HCT116 (cell line): ENCODE results near the gene RTTN. TPM values are rescaled to one million over a fixed set of nuclear protein-coding genes. Genes with fewer than 3 reads are reported as not detected.

ENCODE experiments used
- ATAC-seq: fragments of 200-7000 bp; cut with Tn5 transposase; 2 replicates; pipeline ENCODE4 v1.9.1; 2020; ENCODE audit warnings: mild to moderate bottlenecking, moderate library complexity
- BruUV-seq: library from RNA; stranded (reverse); fragments of 400-500 nt; replicated peaks from 2 replicates; lab custom pipeline; 2021; lab: Mats Ljungman, UMichigan
- CTCF ChIA-PET: fragments of 300-600 bp; sonication (Branson Sonifier 250); formaldehyde crosslinking; loops from one replicate; lab custom pipeline; 2021; ENCODE audit warnings: antibody characterized with exemption; lab: Charles Lee
- POLR2A ChIA-PET: fragments of 300-600, 350-600 bp; sonication (Branson Sonifier 250); formaldehyde crosslinking; loops from one replicate; lab custom pipeline; 2021; ENCODE audit warnings: antibody characterized with exemption; lab: Charles Lee
- RAD21 ChIA-PET, 2 experiments: fragments of 300-600 bp; sonication (Branson Sonifier 250); formaldehyde crosslinking; loops; one replicate each; lab custom pipeline; 2023; ENCODE audit warnings: low total read pairs in 2 of 2; ENCODE audit not compliant: uncharacterized antibody in 2 of 2, unreplicated experiment in 2 of 2, low non-redundant PET in 1 of 2; lab: Charles Lee
- DNase-seq: peaks from one replicate; pipeline ENCODE4 v3.0.0-alpha.2; 2010; ENCODE audit warnings: low read depth, low spot score
- H2AFZ ChIP-seq: fragments of 200-600 bp; shearing (Covaris generic), sonication (generic); 2 replicates; pipeline ENCODE4 v1.6.1; 2017; ENCODE audit warnings: low read depth, mixed run types, mixed read lengths, antibody characterized with exemption, low read length; ENCODE audit not compliant: poor library complexity, severe bottlenecking
- H3K27ac ChIP-seq: 2 replicates; pipeline ENCODE4 v1.5.1; 2012; ENCODE audit warnings: low read depth, low read length
- H3K27me3 ChIP-seq: fragments of 200-600 bp; sonication (generic); 2 replicates; pipeline ENCODE4 v1.6.1; 2016; ENCODE audit warnings: mixed run types, low read length, mixed read lengths; ENCODE audit not compliant: insufficient read depth
- H3K36me3 ChIP-seq, 2 experiments: fragments of 200-500 bp in 1 of 2; fragments of 200-600 bp in 1 of 2; sonication (Bioruptor generic) in 1 of 2; sonication (generic) in 1 of 2; 2 replicates each; pipeline versions ENCODE4 v1.5.1 to v1.6.1; 2014 to 2016; ENCODE audit warnings: low read length in 2 of 2, inconsistent platforms in 1 of 2, mixed read lengths in 1 of 2, mixed run types in 1 of 2; ENCODE audit not compliant: insufficient read depth in 2 of 2, control insufficient read depth in 1 of 2
- H3K4me1 ChIP-seq, 2 experiments: fragments of 200-600 bp in 1 of 2; sonication (generic) in 1 of 2; 2 replicates each; pipeline versions ENCODE4 v1.5.1 to v1.6.1; 2012 to 2017; ENCODE audit warnings: low read length in 2 of 2, inconsistent platforms in 1 of 2, mild to moderate bottlenecking in 1 of 2, mixed read lengths in 1 of 2, mixed run types in 1 of 2, moderate library complexity in 1 of 2; ENCODE audit not compliant: insufficient read depth in 2 of 2, control insufficient read depth in 1 of 2
- H3K4me2 ChIP-seq: fragments of 200-600 bp; sonication (generic); 2 replicates; pipeline ENCODE4 v1.6.1; 2017; ENCODE audit warnings: mixed run types, low read length, mixed read lengths
- H3K4me3 ChIP-seq, 2 experiments: fragments of 200-600 bp in 1 of 2; sonication (generic) in 1 of 2; replicated peaks in 1 of 2; 2 replicates each; pipeline ENCODE4 v1.5.1; 2011 to 2016; ENCODE audit warnings: low read length in 2 of 2, control low read depth in 1 of 2, low read depth in 1 of 2, mild to moderate bottlenecking in 1 of 2, mixed read lengths in 1 of 2, mixed run types in 1 of 2
- H3K79me2 ChIP-seq: fragments of 200-600 bp; sonication (generic); 2 replicates; pipeline ENCODE4 v1.6.1; 2017; ENCODE audit warnings: mild to moderate bottlenecking, mixed run types, low read length, moderate library complexity, mixed read lengths; ENCODE audit not compliant: insufficient read depth
- H3K9ac ChIP-seq: fragments of 200-600 bp; sonication (generic); 2 replicates; pipeline ENCODE4 v1.6.1; 2016; ENCODE audit warnings: low read length, mixed read lengths
- H3K9me2 ChIP-seq: fragments of 200-600 bp; sonication (generic), shearing (Covaris generic); 2 replicates; pipeline ENCODE4 v1.6.1; 2017; ENCODE audit warnings: mixed run types, mild to moderate bottlenecking, moderate library complexity; ENCODE audit not compliant: insufficient read depth
- H3K9me3 ChIP-seq, 2 experiments: fragments of 200-500 bp in 1 of 2; fragments of 200-600 bp in 1 of 2; sonication (Bioruptor generic) in 1 of 2; sonication (generic) in 1 of 2; 2 replicates each; pipeline ENCODE4 v1.6.1; 2014 to 2017; ENCODE audit warnings: low read length in 2 of 2, mixed read lengths in 2 of 2, inconsistent platforms in 1 of 2, low read depth in 1 of 2, mild to moderate bottlenecking in 1 of 2, mixed run types in 1 of 2, moderate library complexity in 1 of 2; ENCODE audit not compliant: control insufficient read depth in 1 of 2, insufficient read depth in 1 of 2
- H4K20me1 ChIP-seq: fragments of 200-600 bp; sonication (generic), shearing (Covaris generic); 2 replicates; pipeline ENCODE4 v1.6.1; 2017; ENCODE audit warnings: mixed run types, mild to moderate bottlenecking, moderate library complexity; ENCODE audit not compliant: insufficient read depth
- EZH2 ChIP-seq: fragments of 200-600 bp; sonication (generic); IDR thresholded peaks from 2 replicates; pipeline ENCODE4 v1.6.1; 2017; ENCODE audit warnings: antibody characterized with exemption, mixed run types
- JUND ChIP-seq: IDR thresholded peaks from 2 replicates; pipeline ENCODE4 v1.6.1; 2012
- POLR2A ChIP-seq: IDR thresholded peaks from 2 replicates; pipeline ENCODE4 v1.7.0; 2011; ENCODE audit warnings: borderline replicate concordance; ENCODE audit not compliant: insufficient read depth, insufficient read length; ENCODE audit errors: extremely low read depth
- POLR2AphosphoS5 ChIP-seq: IDR thresholded peaks from 2 replicates; pipeline ENCODE4 v1.6.1; 2011; ENCODE audit warnings: mild to moderate bottlenecking, low read depth, low read length, moderate library complexity
- RAD21 ChIP-seq: IDR thresholded peaks from 2 replicates; pipeline ENCODE4 v1.6.1; 2012; ENCODE audit warnings: low read depth, mild to moderate bottlenecking
- SP1 ChIP-seq: IDR thresholded peaks from 2 replicates; pipeline ENCODE4 v1.6.1; 2012; ENCODE audit warnings: low read depth
- YY1 ChIP-seq: IDR thresholded peaks from 2 replicates; pipeline ENCODE4 v1.6.1; 2011; ENCODE audit warnings: low read length, low read depth, moderate library complexity, mild to moderate bottlenecking; ENCODE audit not compliant: insufficient replicate concordance; ENCODE audit errors: extremely low read depth
- ZFX ChIP-seq: fragments of 450-650 bp; IDR thresholded peaks from 2 replicates; pipeline ENCODE4 v1.6.1; 2017
- intact Hi-C: fragments of 100-400 bp; cut with micrococcal nuclease; formaldehyde crosslinking; loops from 2 replicates; pipeline ENCODE4 v1.10.0; 2022
- total RNA-seq: library from RNA; stranded (reverse); gene quantifications from one replicate; pipeline ENCODE4 v1.2.1, GENCODE V29; 2021; ENCODE audit not compliant: unreplicated experiment
- TF ChIP-seq, protein P1 (sequence below): IDR thresholded peaks from 2 replicates; pipeline ENCODE4 v1.6.1; 2012
- TF ChIP-seq, protein P2 (sequence below), 3 experiments: fragments of 200-600 bp in 1 of 3; sonication (generic) in 1 of 3; IDR thresholded peaks in 2 of 3; conservative IDR thresholded peaks in 1 of 3; 2 replicates each; pipeline ENCODE4 v1.5.1; 2012 to 2017; ENCODE audit warnings: low read depth in 2 of 3, low read length in 2 of 3, antibody characterized with exemption in 1 of 3, borderline replicate concordance in 1 of 3, control low read depth in 1 of 3, mild to moderate bottlenecking in 1 of 3, mixed read lengths in 1 of 3, mixed run types in 1 of 3, moderate library complexity in 1 of 3; ENCODE audit not compliant: insufficient read depth in 1 of 3
- TF ChIP-seq, protein P3 (sequence below): IDR thresholded peaks from 2 replicates; pipeline ENCODE4 v1.6.1; 2012; ENCODE audit warnings: low read depth
- TF ChIP-seq, protein P4 (sequence below): IDR thresholded peaks from 2 replicates; pipeline ENCODE4 v1.6.1; 2011; ENCODE audit warnings: mild to moderate bottlenecking, low read length, moderate library complexity; ENCODE audit not compliant: insufficient replicate concordance; ENCODE audit errors: extremely low read depth
- TF ChIP-seq, protein P5 (sequence below): IDR thresholded peaks from 2 replicates; pipeline ENCODE4 v1.6.1; 2012

Gene RTTN
- total RNA-seq, 1 experiment from 2014 or later, result 41.2 TPM

DNA sequence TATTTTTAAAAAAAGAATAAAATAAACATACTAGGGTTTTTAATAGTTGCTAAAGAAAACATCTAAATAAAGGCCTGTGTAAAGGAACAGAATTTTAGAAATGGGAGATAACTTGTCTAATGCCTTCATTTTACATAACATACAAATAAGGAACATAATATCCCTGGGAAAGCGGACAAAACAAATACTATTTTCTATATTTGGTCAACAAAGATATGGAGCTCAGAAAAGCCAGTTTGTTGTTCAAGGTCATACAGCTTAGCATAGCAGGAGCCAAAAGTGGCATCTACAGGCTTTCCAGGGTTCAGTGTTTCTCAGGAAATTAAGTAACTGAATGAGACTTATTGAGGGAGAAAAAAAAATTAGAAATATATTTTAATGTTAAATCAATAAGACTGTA lies 184.4 kb downstream of the RTTN start:
- Histone ChIP-seq H3K9ac (no peak overlapping the region), H3K9me3 (no peaks in the 10 kb centered on the region), H2AFZ (no peak overlapping the region), H3K27ac (no peak overlapping the region), H3K9me2 (no peaks in the 10 kb centered on the region), H3K4me1 (no peaks in the 10 kb centered on the region), H4K20me1 (no peaks in the 10 kb centered on the region), H3K4me2 (no peak overlapping the region), H3K79me2 (no peaks in the 10 kb centered on the region), H3K4me3 (no peak overlapping the region), H3K27me3 (no peaks in the 10 kb centered on the region), H3K36me3 (peaks cover 6 to 12% of the 10 kb centered on the region in 2 experiments; a peak in 3 of 4 replicates)
- ATAC-seq (no peak), DNase-seq (no peak)
- intact Hi-C loops, result no loop called here
- TF ChIP-seq POLR2A (no peak), POLR2AphosphoS5 (no peak), SP1 (no peak), RAD21 (no peak), YY1 (no peak), EZH2 (no peak), JUND (no peak), ZFX (no peak)
- TF ChIP-seq, protein P1, sequence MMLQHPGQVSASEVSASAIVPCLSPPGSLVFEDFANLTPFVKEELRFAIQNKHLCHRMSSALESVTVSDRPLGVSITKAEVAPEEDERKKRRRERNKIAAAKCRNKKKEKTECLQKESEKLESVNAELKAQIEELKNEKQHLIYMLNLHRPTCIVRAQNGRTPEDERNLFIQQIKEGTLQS, result no peak
- TF ChIP-seq, protein P2, sequence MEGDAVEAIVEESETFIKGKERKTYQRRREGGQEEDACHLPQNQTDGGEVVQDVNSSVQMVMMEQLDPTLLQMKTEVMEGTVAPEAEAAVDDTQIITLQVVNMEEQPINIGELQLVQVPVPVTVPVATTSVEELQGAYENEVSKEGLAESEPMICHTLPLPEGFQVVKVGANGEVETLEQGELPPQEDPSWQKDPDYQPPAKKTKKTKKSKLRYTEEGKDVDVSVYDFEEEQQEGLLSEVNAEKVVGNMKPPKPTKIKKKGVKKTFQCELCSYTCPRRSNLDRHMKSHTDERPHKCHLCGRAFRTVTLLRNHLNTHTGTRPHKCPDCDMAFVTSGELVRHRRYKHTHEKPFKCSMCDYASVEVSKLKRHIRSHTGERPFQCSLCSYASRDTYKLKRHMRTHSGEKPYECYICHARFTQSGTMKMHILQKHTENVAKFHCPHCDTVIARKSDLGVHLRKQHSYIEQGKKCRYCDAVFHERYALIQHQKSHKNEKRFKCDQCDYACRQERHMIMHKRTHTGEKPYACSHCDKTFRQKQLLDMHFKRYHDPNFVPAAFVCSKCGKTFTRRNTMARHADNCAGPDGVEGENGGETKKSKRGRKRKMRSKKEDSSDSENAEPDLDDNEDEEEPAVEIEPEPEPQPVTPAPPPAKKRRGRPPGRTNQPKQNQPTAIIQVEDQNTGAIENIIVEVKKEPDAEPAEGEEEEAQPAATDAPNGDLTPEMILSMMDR (IDR thresholded peaks at IDR 0.05 in 2 of 3, conservative IDR thresholded peaks at IDR 0.05 in 1 of 3; ENCODE audit: borderline replicate concordance in 1 of 3, insufficient read depth in 1 of 3, low read depth in 2 of 3, low read length in 2 of 3), result no peak
- TF ChIP-seq, protein P3, sequence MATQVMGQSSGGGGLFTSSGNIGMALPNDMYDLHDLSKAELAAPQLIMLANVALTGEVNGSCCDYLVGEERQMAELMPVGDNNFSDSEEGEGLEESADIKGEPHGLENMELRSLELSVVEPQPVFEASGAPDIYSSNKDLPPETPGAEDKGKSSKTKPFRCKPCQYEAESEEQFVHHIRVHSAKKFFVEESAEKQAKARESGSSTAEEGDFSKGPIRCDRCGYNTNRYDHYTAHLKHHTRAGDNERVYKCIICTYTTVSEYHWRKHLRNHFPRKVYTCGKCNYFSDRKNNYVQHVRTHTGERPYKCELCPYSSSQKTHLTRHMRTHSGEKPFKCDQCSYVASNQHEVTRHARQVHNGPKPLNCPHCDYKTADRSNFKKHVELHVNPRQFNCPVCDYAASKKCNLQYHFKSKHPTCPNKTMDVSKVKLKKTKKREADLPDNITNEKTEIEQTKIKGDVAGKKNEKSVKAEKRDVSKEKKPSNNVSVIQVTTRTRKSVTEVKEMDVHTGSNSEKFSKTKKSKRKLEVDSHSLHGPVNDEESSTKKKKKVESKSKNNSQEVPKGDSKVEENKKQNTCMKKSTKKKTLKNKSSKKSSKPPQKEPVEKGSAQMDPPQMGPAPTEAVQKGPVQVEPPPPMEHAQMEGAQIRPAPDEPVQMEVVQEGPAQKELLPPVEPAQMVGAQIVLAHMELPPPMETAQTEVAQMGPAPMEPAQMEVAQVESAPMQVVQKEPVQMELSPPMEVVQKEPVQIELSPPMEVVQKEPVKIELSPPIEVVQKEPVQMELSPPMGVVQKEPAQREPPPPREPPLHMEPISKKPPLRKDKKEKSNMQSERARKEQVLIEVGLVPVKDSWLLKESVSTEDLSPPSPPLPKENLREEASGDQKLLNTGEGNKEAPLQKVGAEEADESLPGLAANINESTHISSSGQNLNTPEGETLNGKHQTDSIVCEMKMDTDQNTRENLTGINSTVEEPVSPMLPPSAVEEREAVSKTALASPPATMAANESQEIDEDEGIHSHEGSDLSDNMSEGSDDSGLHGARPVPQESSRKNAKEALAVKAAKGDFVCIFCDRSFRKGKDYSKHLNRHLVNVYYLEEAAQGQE, result no peak
- TF ChIP-seq, protein P4, sequence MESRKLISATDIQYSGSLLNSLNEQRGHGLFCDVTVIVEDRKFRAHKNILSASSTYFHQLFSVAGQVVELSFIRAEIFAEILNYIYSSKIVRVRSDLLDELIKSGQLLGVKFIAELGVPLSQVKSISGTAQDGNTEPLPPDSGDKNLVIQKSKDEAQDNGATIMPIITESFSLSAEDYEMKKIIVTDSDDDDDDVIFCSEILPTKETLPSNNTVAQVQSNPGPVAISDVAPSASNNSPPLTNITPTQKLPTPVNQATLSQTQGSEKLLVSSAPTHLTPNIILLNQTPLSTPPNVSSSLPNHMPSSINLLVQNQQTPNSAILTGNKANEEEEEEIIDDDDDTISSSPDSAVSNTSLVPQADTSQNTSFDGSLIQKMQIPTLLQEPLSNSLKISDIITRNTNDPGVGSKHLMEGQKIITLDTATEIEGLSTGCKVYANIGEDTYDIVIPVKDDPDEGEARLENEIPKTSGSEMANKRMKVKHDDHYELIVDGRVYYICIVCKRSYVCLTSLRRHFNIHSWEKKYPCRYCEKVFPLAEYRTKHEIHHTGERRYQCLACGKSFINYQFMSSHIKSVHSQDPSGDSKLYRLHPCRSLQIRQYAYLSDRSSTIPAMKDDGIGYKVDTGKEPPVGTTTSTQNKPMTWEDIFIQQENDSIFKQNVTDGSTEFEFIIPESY, result no peak
- TF ChIP-seq, protein P5, sequence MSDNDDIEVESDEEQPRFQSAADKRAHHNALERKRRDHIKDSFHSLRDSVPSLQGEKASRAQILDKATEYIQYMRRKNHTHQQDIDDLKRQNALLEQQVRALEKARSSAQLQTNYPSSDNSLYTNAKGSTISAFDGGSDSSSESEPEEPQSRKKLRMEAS, result no peak
- RAD21 ChIA-PET, result no interaction called here
- POLR2A ChIA-PET, result no interaction called here
- CTCF ChIA-PET, result no interaction called here
- BruUV-seq, result no TSS peak
